ENCODE measurements around the gene ADAMTSL2. TPM values are rescaled to one million over a fixed set of nuclear protein-coding genes. Genes with fewer than 3 reads are reported as not detected.

ADAMTSL2 gene
- total RNA-seq, 1 donor from 2014 or later = 4.3 TPM

Other genes with a start within 250 kb of the ADAMTSL2 start
- 18.9 TPM for gene SURF6, start 198.5 kb upstream of the ADAMTSL2 start, total RNA-seq
- 29.4 TPM for gene MED22, start 186.6 kb upstream of the ADAMTSL2 start, total RNA-seq
- gene RPL7A, start 186.5 kb upstream of the ADAMTSL2 start, total RNA-seq = 1,430 TPM
- 23.6 TPM for gene SURF1, start 178.2 kb upstream of the ADAMTSL2 start, total RNA-seq
- gene SURF2, start 178.2 kb upstream of the ADAMTSL2 start, total RNA-seq = 4.1 TPM
- gene SURF4, start 158.6 kb upstream of the ADAMTSL2 start, total RNA-seq = 160 TPM
- 0.41 TPM for gene STKLD1, start 158.3 kb upstream of the ADAMTSL2 start, total RNA-seq
- 19.0 TPM for gene REXO4, start 116.7 kb upstream of the ADAMTSL2 start, total RNA-seq
- gene ADAMTS13, start 112.3 kb upstream of the ADAMTSL2 start, total RNA-seq = 4.2 TPM
- 6.8 TPM for gene CACFD1, start 74.7 kb upstream of the ADAMTSL2 start, total RNA-seq
- gene SLC2A6, start 55.6 kb upstream of the ADAMTSL2 start, total RNA-seq = 0.92 TPM
- gene MYMK, start 9.7 kb upstream of the ADAMTSL2 start, total RNA-seq = 18.3 TPM
- not detected for gene FAM163B, start 74.7 kb downstream of the ADAMTSL2 start, total RNA-seq
- gene DBH, start 101.7 kb downstream of the ADAMTSL2 start, total RNA-seq = 0.10 TPM
- gene SARDH, start 203.6 kb downstream of the ADAMTSL2 start, total RNA-seq = 8.0 TPM

All from tongue (tissue), 1 donor.